ENCODE results near the gene EXO1.
"Not testable (repeated sequence)": the region's sequence is repeated elsewhere in the genome, so short reads cannot be mapped to it uniquely, and the experiment has no call there.

The EXO1 gene

DNA sequence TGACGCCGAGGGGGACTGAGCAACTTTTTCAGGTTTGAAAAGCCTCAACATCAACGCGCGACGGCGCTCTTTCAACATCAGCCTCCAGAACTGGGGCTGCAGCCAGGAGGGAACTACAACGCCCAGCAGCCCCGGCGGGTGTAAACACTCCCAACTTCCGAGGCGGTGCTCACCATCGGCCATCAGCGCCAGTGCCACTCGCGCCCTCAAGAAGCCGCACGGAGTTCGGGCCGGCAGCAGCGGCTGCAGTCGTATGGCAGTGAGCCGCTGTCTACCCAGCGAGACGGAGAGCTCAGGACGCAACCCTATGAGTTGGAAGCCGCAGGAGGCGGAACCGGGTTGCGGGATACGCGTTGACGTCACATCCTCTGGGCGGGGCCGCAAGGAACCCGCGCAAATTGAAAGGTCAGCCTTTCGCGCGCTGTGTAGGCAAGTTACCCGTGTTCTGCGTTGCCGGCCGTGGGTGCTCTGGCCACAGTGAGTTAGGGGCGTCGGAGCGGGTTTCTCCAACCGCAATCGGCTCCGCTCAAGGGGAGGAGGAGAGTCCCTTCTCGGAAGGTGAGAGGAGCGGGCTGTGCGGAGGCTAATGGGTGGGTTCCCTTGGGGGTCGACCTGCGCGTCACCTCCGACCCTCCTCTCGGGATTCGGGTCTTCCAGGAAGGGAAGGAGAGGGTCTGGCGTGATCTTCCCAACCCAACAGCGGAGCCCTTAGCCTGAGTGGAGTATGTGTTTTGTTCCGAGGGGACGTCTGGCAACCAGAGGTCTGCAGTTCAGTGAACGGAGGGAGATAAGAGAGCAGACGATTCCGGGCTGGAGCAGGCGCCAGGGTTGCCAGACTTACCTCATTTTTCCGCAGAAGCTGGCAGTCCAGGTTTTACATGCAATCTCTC is at the start of gene EXO1:
Gene EXO1, plus strand, starts transcription at position 409 of the 890 bp plus-strand sequence. CDS start 2,222 bp downstream, outside the sequence.
- DNase-seq, result peak; percentile 90

DNA sequence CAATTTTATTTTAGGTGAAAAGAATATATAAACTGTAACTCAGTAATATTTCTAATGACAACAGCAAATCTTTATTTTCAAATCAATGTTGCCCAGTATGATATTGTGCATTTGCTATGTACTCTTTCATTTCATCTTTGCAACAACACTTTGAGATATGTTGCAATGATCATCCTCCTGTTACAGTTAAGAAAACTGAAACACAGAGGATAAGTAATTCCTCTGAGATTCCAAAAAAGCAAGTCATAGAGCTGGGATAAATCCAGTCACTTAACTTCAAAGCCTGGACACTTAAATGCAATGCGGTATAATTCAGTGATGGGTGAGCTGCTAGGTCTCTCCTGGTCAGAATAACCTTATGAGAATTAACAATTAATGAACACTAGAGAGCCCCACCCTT is 48.6 kb upstream of the EXO1 start:
- no peak for DNase-seq

DNA sequence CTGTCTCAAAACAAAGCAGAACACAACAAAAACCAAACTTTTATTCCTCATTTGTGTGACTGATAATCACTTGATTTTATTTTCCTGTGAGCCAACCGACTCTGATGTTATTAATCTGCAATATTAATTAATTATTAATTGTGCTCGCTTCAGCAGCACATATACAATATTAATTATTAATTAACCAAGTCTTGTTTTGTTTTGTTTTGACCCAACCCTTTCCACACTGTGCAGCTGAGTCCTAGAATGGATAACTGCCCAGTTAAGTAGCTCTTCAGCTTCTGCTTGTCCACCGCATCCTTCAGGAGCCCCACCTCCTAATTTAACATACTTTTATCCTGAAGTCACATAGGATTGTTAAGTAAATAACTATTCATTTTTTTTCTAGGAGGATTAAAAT is 47.4 kb upstream of the EXO1 start:
- no peak for DNase-seq

DNA sequence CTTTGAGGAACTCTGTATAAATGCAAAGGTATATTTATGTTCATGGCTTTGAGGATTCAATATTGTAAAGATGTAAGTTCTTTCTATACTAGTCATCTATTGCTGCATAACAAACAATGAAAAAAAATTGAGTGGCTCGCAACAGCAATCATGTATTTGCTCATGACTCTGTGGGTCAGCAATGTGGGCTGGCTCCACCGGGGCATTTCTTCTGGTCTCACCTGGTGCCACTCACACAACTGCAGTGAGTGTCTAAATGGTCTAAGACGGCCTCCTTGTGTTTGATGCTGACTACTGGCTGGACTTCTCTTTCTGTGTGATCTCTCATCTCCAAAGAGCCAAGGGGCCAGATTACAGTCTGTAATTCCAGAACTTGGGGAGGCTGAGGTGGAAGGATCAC is 45.1 kb upstream of the EXO1 start:
- DNase-seq, result no peak

DNA sequence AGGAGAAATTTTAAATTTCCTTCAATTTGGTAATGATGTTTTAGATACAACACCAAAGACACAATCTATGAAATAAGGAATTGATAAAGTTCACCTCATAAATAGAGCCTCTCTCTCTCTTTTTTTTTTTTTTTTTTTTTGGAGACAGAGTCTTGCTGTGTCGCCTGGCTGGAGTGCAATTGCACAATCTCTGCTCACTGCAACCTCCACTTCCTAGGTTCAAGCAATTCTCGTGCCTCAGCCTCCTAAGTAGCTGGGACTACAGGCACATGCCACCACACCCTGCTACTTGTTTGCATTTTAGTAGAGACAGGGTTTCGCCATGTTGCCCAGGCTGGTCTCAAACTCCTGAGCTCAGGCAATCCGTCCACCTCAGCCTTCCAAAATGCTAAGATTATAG is 43.3 kb upstream of the EXO1 start:
- DNase-seq, result not testable (repeated sequence)

DNA sequence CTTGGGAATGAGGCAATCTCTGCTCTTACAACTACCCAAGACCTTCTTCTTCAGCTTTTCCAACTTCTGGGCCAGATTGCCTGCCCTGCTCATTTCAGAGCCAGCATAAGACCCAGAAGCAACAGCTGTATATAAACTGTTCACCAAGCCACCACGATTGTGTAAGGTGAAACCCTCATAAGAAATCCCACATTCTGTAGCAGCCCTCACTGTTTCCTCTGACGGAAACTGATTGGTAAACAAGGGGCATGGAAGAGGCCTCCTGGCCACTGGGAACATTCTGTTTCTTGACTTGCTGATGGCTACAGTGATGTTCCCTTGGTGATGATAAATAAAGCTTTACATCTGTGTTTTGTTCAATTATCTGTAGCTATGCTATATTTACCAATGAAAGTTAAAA is 39.7 kb upstream of the EXO1 start:
- no peak for DNase-seq

DNA sequence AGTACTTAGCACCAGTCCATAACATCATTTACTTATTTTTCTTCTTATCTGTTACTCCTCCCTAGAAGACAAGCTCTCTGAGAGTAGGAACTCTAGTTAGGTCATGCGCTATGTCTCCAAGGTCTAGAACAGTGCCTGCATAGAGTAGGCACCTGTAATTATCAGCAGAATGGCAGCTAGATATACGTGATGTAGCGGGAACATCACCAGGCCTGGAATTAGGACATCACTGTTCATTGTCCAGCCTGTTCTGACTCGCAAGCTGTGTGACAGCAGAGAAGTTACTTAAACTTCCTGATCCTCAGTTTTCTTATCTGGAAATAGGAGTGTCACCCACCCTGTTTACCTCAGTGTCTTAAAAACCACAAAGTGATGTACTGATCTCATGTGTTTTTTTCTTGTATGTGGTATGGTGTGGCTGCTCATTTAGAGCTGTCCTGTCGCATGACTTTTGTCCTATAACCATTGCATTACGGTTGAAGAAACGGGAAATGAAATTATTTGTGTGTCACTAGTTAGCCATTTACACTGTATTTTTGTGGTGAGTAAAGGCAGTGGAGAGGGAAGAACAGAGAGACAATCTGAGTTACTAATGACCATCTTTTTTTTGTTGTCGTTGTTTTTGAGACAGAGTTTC is 37.1 kb upstream of the EXO1 start:
- no peak for DNase-seq

DNA sequence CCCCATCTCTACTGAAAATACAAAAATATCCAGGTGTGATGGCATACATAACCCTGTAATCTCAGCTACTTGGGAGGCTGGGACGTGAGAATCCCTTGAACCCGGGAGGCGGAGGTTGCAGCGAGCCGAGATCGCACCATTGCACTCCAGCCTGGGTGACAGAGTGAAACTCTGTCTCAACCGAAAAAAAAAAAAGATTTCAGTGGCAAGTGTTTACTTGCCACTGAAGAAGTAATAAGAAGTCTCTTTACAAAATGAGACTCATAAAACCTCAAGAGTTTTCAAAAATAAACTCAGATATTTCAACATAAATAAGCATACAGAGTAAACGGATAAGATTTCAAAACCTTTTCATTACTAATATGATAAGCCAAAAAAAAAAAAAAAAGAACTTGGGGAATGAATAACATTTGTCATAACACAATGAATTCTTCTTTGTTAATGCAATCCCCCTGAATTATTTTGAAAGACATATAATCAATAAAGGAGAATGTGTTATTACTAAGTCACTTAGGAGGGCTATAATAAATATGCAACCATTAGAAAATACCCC is 34.2 kb upstream of the EXO1 start:
- DNase-seq, result no peak

DNA sequence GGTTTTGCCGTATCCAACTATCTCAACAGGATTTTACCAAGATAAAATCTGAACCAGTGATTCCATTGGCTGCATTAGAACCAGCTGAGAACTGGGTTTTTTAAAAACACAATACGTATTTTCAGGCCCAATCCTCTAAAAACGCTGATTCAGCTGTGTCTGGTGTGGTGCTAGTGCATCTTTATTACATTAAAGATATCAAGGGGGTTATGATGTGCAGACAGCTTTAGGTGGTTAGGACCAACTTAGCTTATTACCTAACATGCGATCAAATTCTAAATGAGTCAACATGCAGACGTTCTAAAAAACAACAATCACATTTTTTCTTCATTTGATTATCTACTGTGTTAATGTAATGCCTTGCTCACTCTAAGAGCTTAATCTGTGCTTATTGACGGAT is 32.0 kb upstream of the EXO1 start:
- no peak for DNase-seq

DNA sequence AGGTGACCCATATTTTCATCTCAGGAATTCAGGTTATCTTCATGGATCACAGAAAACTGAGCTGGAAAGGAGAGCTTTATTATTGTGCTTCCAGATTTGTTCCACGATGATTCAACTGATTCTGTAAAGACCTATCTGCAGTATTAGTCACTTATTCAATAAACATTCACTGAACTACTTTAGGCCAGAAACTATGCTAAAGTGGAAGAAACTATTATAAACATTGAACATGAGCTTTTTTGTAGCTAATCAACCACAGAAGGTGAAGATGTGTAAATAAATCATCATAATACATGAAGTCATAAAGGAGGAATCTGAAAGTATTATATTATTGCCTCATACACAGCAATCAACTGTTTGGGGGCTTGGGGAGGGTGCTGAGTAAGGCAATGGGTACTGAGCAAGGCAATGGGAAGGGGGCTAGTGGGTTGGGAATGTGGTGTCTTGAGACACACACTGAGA is 30.6 kb upstream of the EXO1 start:
- no peak for DNase-seq

DNA sequence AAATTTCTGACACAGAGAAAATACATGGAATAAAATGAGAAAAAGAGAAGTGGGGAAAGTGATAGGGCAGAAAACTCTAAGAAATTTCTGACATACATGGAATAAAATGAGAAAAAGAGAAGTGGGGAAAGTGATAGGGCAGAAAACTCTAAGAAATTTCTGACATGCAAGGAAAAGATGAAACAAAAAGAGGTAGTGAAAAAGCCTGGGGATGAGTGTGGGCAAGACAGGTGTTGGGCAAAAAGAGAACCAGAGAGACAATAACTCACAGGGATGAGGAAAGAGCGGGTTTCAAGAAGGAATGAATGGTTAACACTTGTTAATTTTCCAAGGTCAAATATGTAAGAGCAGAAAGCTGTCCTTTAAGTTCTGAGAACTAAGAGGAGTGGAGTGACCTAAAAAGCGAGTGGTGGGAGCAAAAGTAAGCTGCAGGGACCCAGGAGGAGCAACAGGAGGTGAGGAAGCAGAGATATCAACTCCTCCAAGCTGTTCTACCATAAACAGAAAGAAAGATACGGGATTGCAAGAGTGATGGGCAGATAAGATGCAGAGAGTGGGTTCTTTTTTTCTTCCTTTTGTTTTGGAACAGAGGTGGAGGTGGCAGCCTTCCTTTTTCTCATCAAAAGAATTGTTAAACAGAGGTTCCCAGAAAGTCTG is 29.9 kb upstream of the EXO1 start:
- DNase-seq, result no peak

DNA sequence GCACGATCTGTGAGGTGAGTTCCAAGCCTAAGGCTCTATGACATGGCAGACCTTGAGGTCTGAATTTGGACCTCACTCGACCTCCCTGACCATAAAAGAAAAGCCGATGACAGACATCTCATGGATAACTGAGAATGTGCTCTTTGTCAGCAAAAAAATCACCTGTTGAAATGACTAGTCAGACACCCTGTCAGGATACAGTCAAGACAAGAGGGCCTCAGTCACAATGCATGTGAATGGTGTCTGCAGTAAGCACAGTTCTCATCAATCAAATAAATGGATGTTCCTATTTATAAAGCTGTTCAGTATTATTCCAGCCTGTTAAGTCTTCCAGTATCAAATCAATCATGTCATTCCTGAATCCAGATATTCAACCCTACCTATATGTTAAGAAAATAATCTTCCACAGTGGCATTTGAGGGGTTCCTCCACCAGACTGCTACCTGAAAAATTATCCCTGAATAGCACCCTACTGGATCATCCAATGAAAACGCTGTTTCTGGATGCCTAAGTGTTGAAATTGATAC is 28.6 kb upstream of the EXO1 start:
- no peak for DNase-seq

DNA sequence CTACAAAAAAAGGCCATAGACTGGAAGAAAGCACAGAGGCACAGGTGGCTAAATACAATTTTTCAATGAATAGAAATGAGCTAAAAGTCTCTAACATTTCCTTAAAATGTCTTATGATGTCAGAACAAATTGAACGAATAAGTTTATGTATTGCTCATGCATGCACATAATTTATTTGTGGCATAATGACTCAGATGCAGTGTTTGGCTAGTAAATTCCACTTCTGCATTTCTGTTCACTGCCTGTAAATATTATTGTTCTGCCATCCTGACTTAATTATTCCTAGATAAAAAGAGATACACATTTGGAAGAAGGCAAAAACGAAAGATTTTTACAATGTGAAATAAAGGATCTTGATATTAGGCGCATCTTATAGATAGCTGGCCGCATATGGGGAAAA is 26.6 kb upstream of the EXO1 start:
- no peak for DNase-seq

DNA sequence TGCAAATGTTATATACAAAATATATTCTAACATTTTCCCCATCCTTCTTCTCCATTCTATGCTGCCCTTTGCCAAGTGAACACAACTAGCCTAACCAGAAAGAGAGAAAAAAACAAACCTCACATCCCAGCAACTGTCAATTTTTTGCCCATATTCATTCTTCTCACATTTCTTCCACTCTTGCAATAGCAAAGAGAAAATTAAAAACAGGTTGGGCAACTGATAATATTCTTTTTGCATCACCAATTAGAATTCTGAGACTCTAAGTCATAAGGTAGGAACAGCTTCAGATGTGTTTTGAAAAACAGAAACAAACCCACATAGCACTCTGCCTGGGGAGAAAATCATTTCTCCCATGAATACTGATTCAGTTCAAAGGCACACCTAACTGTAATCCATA is 25.2 kb upstream of the EXO1 start:
- DNase-seq, result no peak

DNA sequence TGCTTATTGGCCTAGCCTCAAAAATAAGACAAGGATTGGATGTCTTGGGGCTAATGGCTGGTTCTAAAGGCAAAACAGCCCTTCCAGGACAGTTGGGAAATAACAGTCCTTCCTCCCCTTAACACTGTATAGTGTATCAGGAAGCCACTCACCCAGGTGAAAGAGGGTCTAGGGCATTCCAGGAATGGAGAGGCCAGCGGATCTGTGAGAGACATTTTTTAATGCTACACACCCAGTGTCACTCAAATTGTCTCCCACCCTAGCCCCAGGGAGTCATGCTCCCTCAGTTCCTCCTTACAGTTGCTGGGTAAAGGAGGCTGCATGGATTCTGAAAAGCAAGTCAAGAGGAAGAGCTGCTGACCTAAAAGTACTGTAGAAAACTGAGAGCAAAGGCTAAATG is 24.1 kb upstream of the EXO1 start:
- DNase-seq, result no peak

DNA sequence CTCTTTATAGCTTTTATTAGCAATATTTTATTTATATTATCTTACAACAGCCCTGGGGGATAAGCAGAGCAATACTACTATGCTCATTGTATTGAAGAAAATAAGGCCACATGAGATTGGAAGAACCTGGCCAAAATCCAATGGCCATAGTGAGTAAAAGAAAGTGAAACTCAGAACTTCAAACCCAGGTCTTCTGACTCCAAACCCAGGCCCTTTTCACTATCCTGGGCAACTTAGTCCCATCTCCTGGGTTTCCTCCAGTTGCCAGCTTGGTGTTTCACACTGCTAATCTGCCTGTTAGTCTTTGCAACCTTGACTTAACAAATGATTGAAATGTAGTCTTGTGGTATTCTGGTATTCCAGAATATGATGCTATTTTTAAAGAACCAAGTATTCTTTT is 22.4 kb upstream of the EXO1 start:
- DNase-seq, result no peak

DNA sequence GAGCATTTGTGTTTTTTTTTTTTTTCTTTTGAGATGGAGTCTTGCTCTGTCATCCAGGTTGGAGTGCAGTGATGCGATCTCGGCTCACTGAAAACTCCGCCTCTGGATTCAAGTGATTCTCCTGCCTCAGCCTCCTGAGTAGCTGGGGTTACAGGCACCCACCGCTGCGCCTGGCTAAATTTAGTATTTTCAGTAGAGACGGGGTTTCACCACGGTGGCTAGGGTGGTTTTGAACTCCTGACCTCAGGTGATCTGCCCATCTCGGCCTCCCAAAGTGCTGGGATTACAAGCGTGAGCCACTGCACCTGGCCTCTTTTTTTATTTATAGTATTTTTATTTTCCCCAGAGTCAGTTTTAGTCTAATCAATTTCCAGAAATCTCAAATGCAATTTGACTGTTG is 21.4 kb upstream of the EXO1 start:
- not testable (repeated sequence) for DNase-seq

DNA sequence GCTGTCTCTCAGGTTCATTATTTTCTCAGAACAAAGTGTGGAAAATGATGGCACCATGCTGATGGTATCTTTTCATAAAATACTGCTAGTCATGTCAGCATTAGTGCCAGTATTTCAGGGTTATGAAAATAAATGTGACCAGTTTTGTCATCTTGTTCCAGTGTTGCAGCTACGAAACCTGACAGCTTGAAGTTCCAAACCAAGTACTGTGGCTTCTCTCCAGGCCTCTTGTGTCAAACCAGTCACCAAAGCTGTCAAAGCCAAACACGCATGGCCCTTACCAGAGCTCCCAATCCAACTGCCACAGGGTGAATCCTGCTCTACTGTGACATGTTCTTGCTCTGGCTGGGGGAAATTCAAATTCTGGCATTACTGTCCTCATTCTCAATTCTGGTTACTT is 20.7 kb upstream of the EXO1 start:
- no peak for DNase-seq

DNA sequence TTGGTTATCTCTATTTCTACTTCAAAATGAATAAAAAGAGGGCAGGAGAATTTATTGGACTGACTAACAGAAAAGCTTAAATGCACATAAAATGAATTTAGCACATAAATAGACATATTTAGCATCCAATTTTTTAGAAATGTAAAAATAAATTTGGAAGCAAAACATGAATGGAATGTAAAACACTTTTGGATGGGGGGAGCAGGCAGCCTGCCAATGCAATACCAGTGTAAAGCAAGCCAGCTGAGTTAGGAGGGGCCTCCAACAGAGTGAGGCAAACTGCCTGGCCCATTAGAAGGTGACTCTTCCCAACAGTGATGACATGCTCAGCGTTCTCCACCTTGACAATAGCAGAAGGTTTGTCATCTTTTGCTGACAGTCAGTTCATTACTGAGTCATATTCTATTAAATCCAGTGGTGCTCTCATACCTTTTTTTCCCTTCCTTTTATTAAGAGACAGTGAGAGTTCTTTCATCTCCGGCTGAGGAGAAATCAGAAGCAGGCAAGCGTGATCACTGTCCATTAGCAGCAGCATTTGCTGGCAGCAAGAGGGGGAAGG is 19.5 kb upstream of the EXO1 start:
- no peak for DNase-seq

DNA sequence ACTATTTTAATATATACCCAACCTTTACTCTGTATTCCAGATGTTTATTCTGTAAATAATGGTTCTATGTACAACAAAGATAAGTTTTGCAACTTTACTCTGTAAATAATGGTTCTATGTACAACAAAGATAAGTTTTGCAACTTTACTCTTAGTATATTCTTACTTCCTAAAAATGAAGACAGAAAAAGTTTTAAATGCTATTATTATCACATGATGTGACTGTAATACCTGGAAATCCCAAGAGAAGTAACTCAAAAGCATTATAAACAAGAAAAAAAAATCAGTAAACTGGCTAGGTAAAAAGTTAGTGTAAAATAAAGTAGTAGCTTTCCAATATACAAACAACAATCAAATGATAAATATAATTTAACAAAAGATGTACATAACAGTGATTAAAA is 18.5 kb upstream of the EXO1 start:
- DNase-seq, result no peak

DNA sequence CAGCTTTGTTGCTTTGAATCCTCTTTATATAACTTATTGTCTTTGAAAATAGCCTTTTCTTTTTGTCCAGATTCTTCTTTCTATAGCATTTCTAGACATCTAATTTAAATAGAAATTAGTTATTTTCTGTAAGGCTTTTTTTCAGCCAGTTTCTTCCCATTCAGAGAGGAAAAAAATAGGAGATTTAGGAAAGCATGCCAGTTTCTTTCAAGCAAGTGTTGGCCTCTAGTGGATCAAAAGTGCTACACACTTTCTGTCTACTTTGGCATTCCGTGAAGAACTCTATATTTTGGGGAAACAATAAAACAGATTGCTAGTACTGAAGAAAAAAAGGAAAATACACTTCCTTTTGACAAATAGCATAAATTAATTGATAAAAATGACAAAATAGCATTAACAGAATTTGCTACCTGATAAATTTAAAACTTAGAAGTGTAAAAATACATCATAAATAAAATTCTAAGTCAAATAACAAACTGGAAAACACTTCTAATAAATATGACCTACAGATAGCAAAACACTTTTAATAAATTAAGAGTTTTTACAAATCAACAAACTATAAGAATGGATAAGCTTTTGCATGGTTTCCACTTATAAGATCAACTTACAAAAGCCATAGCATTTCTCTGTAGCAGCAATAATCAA is 13.1 kb upstream of the EXO1 start:
- DNase-seq, result no peak

DNA sequence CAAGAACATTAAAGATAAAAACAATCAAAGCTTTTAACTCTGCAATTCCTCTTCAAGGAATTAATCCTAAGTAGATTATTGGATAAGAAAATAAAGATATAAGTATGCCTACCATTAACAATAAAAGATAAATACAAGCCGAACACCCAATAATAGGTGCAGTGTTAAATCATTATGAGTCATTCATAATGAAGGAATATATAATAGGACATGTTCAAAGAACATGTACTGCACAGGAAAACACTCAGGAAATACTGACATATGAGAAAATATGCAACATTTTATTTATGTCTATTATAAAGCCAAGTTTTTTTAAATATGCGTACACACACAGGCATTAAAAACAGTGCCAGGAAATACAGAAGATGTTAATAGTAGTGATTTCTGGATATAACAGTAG is 11.1 kb upstream of the EXO1 start:
- no peak for DNase-seq
